Measurements from ENCODE around the gene COL11A2.

DNA sequence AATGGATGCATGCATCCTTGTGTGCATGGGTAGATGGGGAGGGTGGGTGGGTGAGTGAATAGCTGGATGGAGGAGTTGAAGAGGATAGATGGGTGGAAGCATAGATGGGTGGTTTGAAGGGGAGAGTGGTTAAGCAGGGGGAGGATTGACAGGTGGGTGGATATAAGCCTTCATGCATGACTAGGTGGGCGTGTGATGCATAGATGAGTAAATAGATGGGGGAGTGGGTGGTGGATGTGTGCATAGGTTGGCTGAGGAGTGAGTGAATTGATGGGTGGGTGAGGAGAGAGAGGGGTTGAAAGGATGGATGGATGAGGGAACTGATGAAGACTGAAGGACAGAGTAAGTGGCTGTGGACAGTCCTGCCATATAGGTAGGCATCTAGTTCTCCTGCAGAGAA lies 4.5 kb downstream of the COL11A2 start:
- TF ChIP-seq, protein P1, sequence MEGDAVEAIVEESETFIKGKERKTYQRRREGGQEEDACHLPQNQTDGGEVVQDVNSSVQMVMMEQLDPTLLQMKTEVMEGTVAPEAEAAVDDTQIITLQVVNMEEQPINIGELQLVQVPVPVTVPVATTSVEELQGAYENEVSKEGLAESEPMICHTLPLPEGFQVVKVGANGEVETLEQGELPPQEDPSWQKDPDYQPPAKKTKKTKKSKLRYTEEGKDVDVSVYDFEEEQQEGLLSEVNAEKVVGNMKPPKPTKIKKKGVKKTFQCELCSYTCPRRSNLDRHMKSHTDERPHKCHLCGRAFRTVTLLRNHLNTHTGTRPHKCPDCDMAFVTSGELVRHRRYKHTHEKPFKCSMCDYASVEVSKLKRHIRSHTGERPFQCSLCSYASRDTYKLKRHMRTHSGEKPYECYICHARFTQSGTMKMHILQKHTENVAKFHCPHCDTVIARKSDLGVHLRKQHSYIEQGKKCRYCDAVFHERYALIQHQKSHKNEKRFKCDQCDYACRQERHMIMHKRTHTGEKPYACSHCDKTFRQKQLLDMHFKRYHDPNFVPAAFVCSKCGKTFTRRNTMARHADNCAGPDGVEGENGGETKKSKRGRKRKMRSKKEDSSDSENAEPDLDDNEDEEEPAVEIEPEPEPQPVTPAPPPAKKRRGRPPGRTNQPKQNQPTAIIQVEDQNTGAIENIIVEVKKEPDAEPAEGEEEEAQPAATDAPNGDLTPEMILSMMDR (IDR thresholded peaks at IDR 0.05) = no peak
- TF ChIP-seq POLR2AphosphoS5 (IDR thresholded peaks at IDR 0.05) (no peak), POLR2A (IDR thresholded peaks at IDR 0.05) (no peak), EP300 (IDR thresholded peaks at IDR 0.05) (no peak)
